Heart right ventricle (tissue), 16 donors: ENCODE data around the gene PAN3. TPM values are rescaled to one million over a fixed set of nuclear protein-coding genes. Genes with fewer than 3 reads are reported as not detected.
A peak's percentile ranks its signal among the peaks of the same experiment; 100 is the strongest.

Source experiments
- ATAC-seq, 8 donors: fragments of 200-7000 bp; cut with Tn5 transposase; one replicate each; pipeline ENCODE4 v1.9.1; 2020; ENCODE audit warnings: mild to moderate bottlenecking in 8 of 8, moderate library complexity in 8 of 8, moderate number of reproducible peaks in 1 of 8
- DNase-seq, 2 donors: peaks; one replicate each; pipeline ENCODE4 v3.0.0-alpha.2; 2020
- H3K27ac ChIP-seq, 10 donors: fragments of 200-600 bp; sonication (generic) in 2 of 10; one replicate each; pipeline versions ENCODE4 v1.5.0 to v1.8.0; 2020 to 2022; ENCODE audit warnings: mild to moderate bottlenecking in 3 of 10
- H3K27me3 ChIP-seq, 7 donors: fragments of 200-600 bp; one replicate each; pipeline ENCODE4 v1.8.0; 2021 to 2022; ENCODE audit warnings: mild to moderate bottlenecking in 2 of 7
- H3K36me3 ChIP-seq, 9 donors: fragments of 200-600 bp; sonication (generic) in 1 of 9; one replicate each; pipeline versions ENCODE4 v1.5.0 to v1.8.0; 2020 to 2022; ENCODE audit warnings: mild to moderate bottlenecking in 2 of 9
- H3K4me1 ChIP-seq, 9 donors: fragments of 200-600 bp; sonication (generic) in 1 of 9; one replicate each; pipeline versions ENCODE4 v1.5.0 to v1.8.0; 2020 to 2022; ENCODE audit warnings: mild to moderate bottlenecking in 4 of 9
- H3K4me3 ChIP-seq, 10 donors: fragments of 200-600 bp; sonication (generic) in 2 of 10; one replicate each; pipeline versions ENCODE4 v1.5.0 to v1.8.0; 2020 to 2022; ENCODE audit warnings: mild to moderate bottlenecking in 7 of 10, moderate library complexity in 2 of 10
- H3K9me3 ChIP-seq, 11 donors: fragments of 200-600 bp in 10 of 11; sonication (generic) in 2 of 11; one replicate each; pipeline versions ENCODE4 v1.5.0 to v1.8.0; 2013 to 2022; ENCODE audit warnings: mild to moderate bottlenecking in 2 of 11, control low read depth in 1 of 11, moderate library complexity in 1 of 11
- CTCF ChIP-seq, 9 donors: fragments of 200-600 bp; sonication (generic) in 2 of 9; IDR thresholded peaks; one replicate each; pipeline versions ENCODE4 v1.5.0 to v1.8.0; 2021 to 2022; ENCODE audit warnings: antibody characterized with exemption in 9 of 9, mild to moderate bottlenecking in 5 of 9, moderate library complexity in 1 of 9
- WGBS, 2 donors: extraction: QIAGEN DNeasy Blood & Tissue Kit; methylation state at CpG; one replicate each; pipeline ENCODE4 v1.1.7; 2013; ENCODE audit warnings: inconsistent platforms in 1 of 2; 5-methylcytosine and 5-hydroxymethylcytosine counted together
- intact Hi-C, 10 donors: fragments of 100-400 bp; cut with DNase I; formaldehyde crosslinking; loops; one replicate each; pipeline versions ENCODE4 v1.11.1 to v1.14.2; 2022
- polyA plus RNA-seq, 2 donors: library from polyadenylated mRNA; stranded (reverse); fragments of 200-250 nt; gene quantifications; one replicate each; pipeline ENCODE4 v1.2.3, GENCODE V29; 2013
- total RNA-seq, 10 donors: library from RNA; stranded (reverse); fragmentation: NEBNext Ultra II Directional in 3 of 10; extraction: Animal tissue kit (Norgen Biotek cat#: 25700) in 3 of 10; gene quantifications; one replicate each; pipeline versions ENCODE4 v1.2.1 to v1.2.4, GENCODE V29; 2021 to 2023
- donor health status: Arrhythmogenic right ventricular cardiomyopathy.
- donor health status: ischemic (EF 13 %, LVEDD 7.1; RV severe dilation, severe dysfunction).
- donor health status: healthy with polysubstance abuse.
- donor health status: DM: no; HTN: yes; CAD: no.
- donor health status: DM: no; HTN: no; CAD: no.
- donor health status: ischemic (EF 25% LVEDD 6.9; RV normal size, moderate dysfunction).
- donor health status: ischemic (EF 25% LVEDD 5.7; RV mildly dilated, moderate dysfunction).
- donor health status: healthy.
- donor health status: DM: yes; HTN: yes; CAD: no.
- donor health status: Ischemic cardiomyopathy.
- donor health status: ischemic (EF 35%, LVEDD 5.7; RV mildly dilated, moderate dysfunction).
- donor health status: nonischemic (EF 11% LVEDD 7.7; RV severe dilation, severe dysfunction).
- donor health status: DM: yes; HTN: yes; CAD: no.
- donor health status: PGD.
- donor health status: ischemic (EF 29% LVEDD 5.4; RV normal size, mild dysfunction).
- donor health status: nonischemic (EF 23%, LVEDD 6.1; RV moderate dilation, normal function).

PAN3 gene
- total and polyA plus RNA-seq, 12 donors, result 2.8 to 16.2 (median 10.8) TPM

GRCh38 chr13:28328271-28328607, 189.9 kb downstream of the PAN3 start:
- Histone ChIP-seq H3K9me3 (no peaks in the 10 kb centered on the region), H3K4me1 (peaks cover 6 to 53% (median 27%) of the 10 kb centered on the region in 9 donors), H3K36me3 (peaks cover 0 to 36% (median 0%) of the 10 kb centered on the region in 9 donors), H3K27ac (no peak overlapping the region), H3K27me3 (peaks cover 0 to 11% (median 0%) of the 10 kb centered on the region in 7 donors), H3K4me3 (no peak overlapping the region)
- intact Hi-C loops, result loop anchor here in 8 of 10 donors (5.0 to 10.0 kb wide), 6 partner anchors 67 to 467 kb away; partner anchors contain the start of gene FLT1 (in 4 of the 8)
- 85 to 89% methylated on average over 8 of the region's 8 CpGs for WGBS, 2 donors
- no peak for TF ChIP-seq CTCF (IDR thresholded peaks at IDR 0.05)
- DNase-seq (no peak), ATAC-seq (no peak)

- ATAC-seq (peak; percentile 59 to 89 (median 74)), DNase-seq (peak in 1 of 2 donors; percentile 43)
- Histone ChIP-seq H3K4me3 (no peak overlapping the region), H3K4me1 (peaks cover 6 to 53% (median 28%) of the 10 kb centered on the region in 9 donors), H3K36me3 (peaks cover 0 to 44% (median 0%) of the 10 kb centered on the region in 9 donors), H3K27me3 (peaks cover 0 to 21% (median 0%) of the 10 kb centered on the region in 7 donors), H3K9me3 (no peaks in the 10 kb centered on the region), H3K27ac (peak overlapping the region in 7 of 10 donors; percentile 3 to 72 (median 33))
- TF ChIP-seq CTCF (IDR thresholded peaks at IDR 0.05), result no peak
- 56 to 61% methylated on average over 17 of the region's 17 CpGs for WGBS, 2 donors
- intact Hi-C loops, result loop anchor here in 8 of 10 donors (5.0 to 10.0 kb wide), 7 partner anchors 53 to 465 kb away; partner anchors contain the start of gene FLT1 (in 4 of the 8)
These were observed 191.2 kb downstream of the PAN3 start for GRCh38 chr13:28329395-28330158.

- ATAC-seq (peak in 3 of 8 donors; percentile 10 to 46 (median 23)), DNase-seq (no peak)
- intact Hi-C loops, result loop anchor here in 1 of 10 donors (5.0 kb wide), 1 partner anchor 49 kb away; no protein-coding TSS in a partner anchor
- WGBS, 2 donors, result 60 to 75% methylated on average over 2 of the region's 2 CpGs
- peaks cover 0 to 39% (median 0%) of the 10 kb centered on the region in 9 donors for H3K36me3 ChIP-seq
- H3K27ac ChIP-seq, result peak overlapping the region in 4 of 10 donors; percentile 12 to 56 (median 46)
- H3K9me3 ChIP-seq, result no peaks in the 10 kb centered on the region
- TF ChIP-seq CTCF (IDR thresholded peaks at IDR 0.05), result no peak
- peaks cover 0 to 31% (median 0%) of the 10 kb centered on the region in 7 donors for H3K27me3 ChIP-seq
- H3K4me3 ChIP-seq, result no peak overlapping the region
- peaks cover 17 to 70% (median 38%) of the 10 kb centered on the region in 9 donors for H3K4me1 ChIP-seq
These were observed 195.0 kb downstream of the PAN3 start for GRCh38 chr13:28333204-28333881.

GRCh38 chr13:28336193-28336657, 197.9 kb downstream of the PAN3 start:
- peak overlapping the region in 5 of 10 donors; percentile 43 to 80 (median 73) for H3K27ac ChIP-seq
- H3K36me3 ChIP-seq, result peaks cover 0 to 62% (median 0%) of the 10 kb centered on the region in 9 donors
- H3K9me3 ChIP-seq, result no peaks in the 10 kb centered on the region
- peaks cover 0 to 40% (median 0%) of the 10 kb centered on the region in 7 donors for H3K27me3 ChIP-seq
- intact Hi-C loops, result no loop called here
- ATAC-seq (peak; percentile 35 to 80 (median 56)), DNase-seq (peak; percentile 36 to 40)
- peaks cover 11 to 72% (median 33%) of the 10 kb centered on the region in 9 donors for H3K4me1 ChIP-seq
- WGBS, 2 donors, result 51 to 67% methylated on average over 3 of the region's 3 CpGs
- no peak for TF ChIP-seq CTCF (IDR thresholded peaks at IDR 0.05)
- no peak overlapping the region for H3K4me3 ChIP-seq
